GM18519 (cell line): ENCODE results near the gene CST3.
"Not testable (repeated sequence)": the region's sequence is repeated elsewhere in the genome, so short reads cannot be mapped to it uniquely, and the experiment has no call there.

Source experiments
- ATAC-seq: cut with Tn5 transposase; IDR thresholded peaks from one replicate; pipeline ENCODE4 v1.9.1; 2021; ENCODE audit warnings: mild to moderate bottlenecking, moderate library complexity; ENCODE audit not compliant: unreplicated experiment, low FRiP score

CST3 gene

GRCh38 chr20:23637282-23638221 lies at the start of gene CST3:
Gene CST3, minus strand, starts transcription at chr20:23637955. Its CDS starts 93 bp downstream, at chr20:23637862.
- ATAC-seq: peak; percentile 38

- ATAC-seq: no peak
Observed at GRCh38 chr20:23686046-23686750, 48.4 kb upstream of the CST3 start.

- not testable (repeated sequence) for ATAC-seq
Observed at GRCh38 chr20:23685529-23685896, 47.8 kb upstream of the CST3 start.

GRCh38 chr20:23684261-23684660 lies 46.5 kb upstream of the CST3 start:
- ATAC-seq: no peak

- no peak for ATAC-seq
Observed at GRCh38 chr20:23683807-23684206, 46.1 kb upstream of the CST3 start.

GRCh38 chr20:23683281-23683680 lies 45.5 kb upstream of the CST3 start:
- no peak for ATAC-seq

GRCh38 chr20:23680146-23680545 lies 42.4 kb upstream of the CST3 start:
- no peak for ATAC-seq

GRCh38 chr20:23679133-23680092 lies 41.7 kb upstream of the CST3 start:
- no peak for ATAC-seq

- ATAC-seq: no peak
Observed at GRCh38 chr20:23673209-23673608, 35.5 kb upstream of the CST3 start.

- no peak for ATAC-seq
Observed at GRCh38 chr20:23672158-23672557, 34.4 kb upstream of the CST3 start.

- ATAC-seq: no peak
Observed at GRCh38 chr20:23671479-23671878, 33.7 kb upstream of the CST3 start.

GRCh38 chr20:23670361-23670760 lies 32.6 kb upstream of the CST3 start:
- ATAC-seq: no peak

- no peak for ATAC-seq
Observed at GRCh38 chr20:23669866-23670265, 32.1 kb upstream of the CST3 start.

GRCh38 chr20:23669327-23669726 lies 31.6 kb upstream of the CST3 start:
- no peak for ATAC-seq

GRCh38 chr20:23668477-23668951 lies 30.8 kb upstream of the CST3 start:
- ATAC-seq: no peak

- no peak for ATAC-seq
Observed at GRCh38 chr20:23667666-23668065, 29.9 kb upstream of the CST3 start.

- ATAC-seq: no peak
Observed at GRCh38 chr20:23666698-23667097, 28.9 kb upstream of the CST3 start.

- no peak for ATAC-seq
Observed at GRCh38 chr20:23666189-23666588, 28.4 kb upstream of the CST3 start.

GRCh38 chr20:23664954-23665353 lies 27.2 kb upstream of the CST3 start:
- ATAC-seq: no peak

- ATAC-seq: not testable (repeated sequence)
Observed at GRCh38 chr20:23664046-23664445, 26.3 kb upstream of the CST3 start.
